IMR-90 (cell line): ENCODE measurements around the gene PIEZO2. TPM values are rescaled to one million over a fixed set of nuclear protein-coding genes. Genes with fewer than 3 reads are reported as not detected.

Experiments
- ATAC-seq: fragments of 200-7000 bp; cut with Tn5 transposase; 2 replicates; pipeline ENCODE4 v1.9.1; 2020; ENCODE audit warnings: low read depth, mild to moderate bottlenecking, moderate library complexity
- BruUV-seq: library from RNA; stranded (reverse); fragments of 400-500 nt; replicated peaks from 2 replicates; lab custom pipeline; 2021; lab: Mats Ljungman, UMichigan
- CTCF ChIA-PET: fragments of 300-600 bp; formaldehyde crosslinking; extraction: SDS; loops from one replicate; lab custom pipeline; 2021; ENCODE audit warnings: antibody characterized with exemption; lab: Yijun Ruan, JAX
- POLR2A ChIA-PET: fragments of 300-600 bp; sonication (Branson Sonifier 250); formaldehyde crosslinking; loops from one replicate; lab custom pipeline; 2022; ENCODE audit warnings: antibody characterized with exemption; ENCODE audit not compliant: unreplicated experiment; lab: Charles Lee
- DNase-seq: peaks from one replicate; pipeline ENCODE4 v3.0.0; 2013
- H2AFZ ChIP-seq: replicated peaks from 2 replicates; pipeline ENCODE3; 2013; ENCODE audit warnings: low read length, mild to moderate bottlenecking; ENCODE audit not compliant: poor library complexity
- H2AK5ac ChIP-seq: 2 replicates; pipeline ENCODE4 v1.6.1; 2013; ENCODE audit warnings: low read depth, low read length, inconsistent platforms
- H2AK9ac ChIP-seq: replicated peaks from 2 replicates; pipeline ENCODE3; 2013; ENCODE audit warnings: mild to moderate bottlenecking, low read depth, low read length, moderate library complexity; ENCODE audit not compliant: poor library complexity
- H2BK120ac ChIP-seq: 2 replicates; pipeline ENCODE4 v1.6.1; 2013; ENCODE audit warnings: low read depth, low read length, inconsistent platforms
- H2BK15ac ChIP-seq: 3 replicates; pipeline ENCODE4 v1.6.1; 2013; ENCODE audit warnings: low read depth, low read length, inconsistent platforms
- H2BK20ac ChIP-seq: 2 replicates; pipeline ENCODE4 v1.6.1; 2013; ENCODE audit warnings: low read depth, mild to moderate bottlenecking, inconsistent platforms, low read length, moderate library complexity
- H2BK5ac ChIP-seq: 2 replicates; pipeline ENCODE4 v1.6.1; 2013; ENCODE audit warnings: mild to moderate bottlenecking, low read depth, low read length, inconsistent platforms; ENCODE audit not compliant: poor library complexity, severe bottlenecking
- H3K14ac ChIP-seq: replicated peaks from 2 replicates; pipeline ENCODE4 v1.6.1; 2013; ENCODE audit warnings: low read depth, low read length, inconsistent platforms
- H3K18ac ChIP-seq: 2 replicates; pipeline ENCODE4 v1.6.1; 2013; ENCODE audit warnings: low read depth, low read length, control low read depth
- H3K23ac ChIP-seq: 2 replicates; pipeline ENCODE4 v1.6.1; 2013; ENCODE audit warnings: low read depth, low read length, inconsistent platforms
- H3K27ac ChIP-seq: 2 replicates; pipeline ENCODE4 v1.5.1; 2013; ENCODE audit warnings: mild to moderate bottlenecking, control low read depth, low read length; ENCODE audit not compliant: insufficient read depth
- H3K27me3 ChIP-seq: 2 replicates; pipeline ENCODE4 v1.6.1; 2013; ENCODE audit warnings: low read length; ENCODE audit not compliant: control insufficient read depth, insufficient read depth
- H3K36me3 ChIP-seq: 2 replicates; pipeline ENCODE4 v1.6.1; 2013; ENCODE audit warnings: low read length, mixed read lengths; ENCODE audit not compliant: control insufficient read depth, insufficient read depth
- H3K4ac ChIP-seq: 2 replicates; pipeline ENCODE4 v1.6.1; 2013; ENCODE audit warnings: low read depth, low read length, inconsistent platforms
- H3K4me1 ChIP-seq: 2 replicates; pipeline ENCODE4 v1.6.1; 2013; ENCODE audit warnings: low read length, mixed read lengths; ENCODE audit not compliant: control insufficient read depth, insufficient read depth
- H3K4me2 ChIP-seq: 2 replicates; pipeline ENCODE4 v1.6.1; 2013; ENCODE audit warnings: low read depth, mild to moderate bottlenecking, control low read depth, low read length, moderate library complexity
- H3K4me3 ChIP-seq: 2 replicates; pipeline ENCODE4 v1.5.1; 2013; ENCODE audit warnings: low read depth, mild to moderate bottlenecking, control low read depth, low read length, moderate library complexity; ENCODE audit not compliant: insufficient read depth
- H3K56ac ChIP-seq: 2 replicates; pipeline ENCODE4 v1.6.1; 2013; ENCODE audit warnings: low read length, inconsistent platforms; ENCODE audit not compliant: insufficient read depth; ENCODE audit errors: extremely low read depth
- H3K79me1 ChIP-seq, 2 experiments: 2 replicates each; pipeline ENCODE4 v1.6.1; 2013; ENCODE audit warnings: low read length in 2 of 2, inconsistent platforms in 1 of 2, low read depth in 1 of 2
- H3K9ac ChIP-seq: 2 replicates; pipeline ENCODE4 v1.6.1; 2013; ENCODE audit warnings: low read depth, low read length, control low read depth
- H3K9me1 ChIP-seq: 2 replicates; pipeline ENCODE4 v1.6.1; 2013; ENCODE audit warnings: low read length, inconsistent platforms; ENCODE audit not compliant: insufficient read depth
- H3K9me3 ChIP-seq: 2 replicates; pipeline ENCODE4 v1.6.1; 2013; ENCODE audit warnings: low read length; ENCODE audit not compliant: control insufficient read depth, insufficient read depth
- H4K20me1 ChIP-seq: 2 replicates; pipeline ENCODE4 v1.6.1; 2013; ENCODE audit warnings: low read length, inconsistent platforms; ENCODE audit not compliant: insufficient read depth
- H4K5ac ChIP-seq: 2 replicates; pipeline ENCODE4 v1.6.1; 2013; ENCODE audit warnings: mild to moderate bottlenecking, low read depth, low read length, control low read depth
- H4K8ac ChIP-seq, 2 experiments: 2 replicates each; pipeline ENCODE4 v1.6.1; 2013; ENCODE audit warnings: low read depth in 2 of 2, low read length in 2 of 2, control low read depth in 1 of 2, inconsistent platforms in 1 of 2
- H4K91ac ChIP-seq: 2 replicates; pipeline ENCODE4 v1.6.1; 2013; ENCODE audit warnings: low read depth, low read length, inconsistent platforms; ENCODE audit not compliant: insufficient read depth
- BHLHE40 ChIP-seq: fragments of 150-350 bp; IDR thresholded peaks from 2 replicates; pipeline ENCODE4 v1.6.1; 2016; ENCODE audit warnings: mild to moderate bottlenecking, low read depth, low read length
- CEBPB ChIP-seq: IDR thresholded peaks from 2 replicates; pipeline ENCODE4 v1.6.1; 2012; ENCODE audit warnings: low read depth, low read length, improper control_type of control experiment
- CHD1 ChIP-seq: IDR thresholded peaks from 2 replicates; pipeline ENCODE4 v1.6.1; 2012; ENCODE audit warnings: low read depth, low read length, improper control_type of control experiment
- CTCF ChIP-seq: conservative IDR thresholded peaks from 2 replicates; pipeline ENCODE4 v1.5.1; 2012; ENCODE audit warnings: mild to moderate bottlenecking, low read depth, low read length, improper control_type of control experiment
- ELK1 ChIP-seq: fragments of 150-350 bp; IDR thresholded peaks from 2 replicates; pipeline ENCODE4 v1.6.1; 2016; ENCODE audit warnings: low read depth, mild to moderate bottlenecking, low read length, moderate library complexity, borderline replicate concordance
- FOS ChIP-seq: fragments of 150-350 bp; IDR thresholded peaks from 2 replicates; pipeline ENCODE4 v1.6.1; 2016; ENCODE audit warnings: low read depth, low read length
- MAFK ChIP-seq: IDR thresholded peaks from 2 replicates; pipeline ENCODE4 v1.6.1; 2012; ENCODE audit warnings: low read depth, low read length, improper control_type of control experiment
- MAZ ChIP-seq: IDR thresholded peaks from 2 replicates; pipeline ENCODE4 v1.6.1; 2012; ENCODE audit warnings: low read depth, mild to moderate bottlenecking, low read length, improper control_type of control experiment, moderate library complexity, borderline replicate concordance
- MXI1 ChIP-seq: IDR thresholded peaks from 2 replicates; pipeline ENCODE4 v1.6.1; 2012; ENCODE audit warnings: low read depth, mild to moderate bottlenecking, low read length, moderate library complexity, borderline replicate concordance
- NFE2L2 ChIP-seq: fragments of 150-350 bp; IDR thresholded peaks from 2 replicates; pipeline ENCODE4 v1.6.1; 2016; ENCODE audit warnings: low read depth, mild to moderate bottlenecking, low read length
- POLR2A ChIP-seq: IDR thresholded peaks from 2 replicates; pipeline ENCODE4 v1.6.1; 2012; ENCODE audit warnings: mild to moderate bottlenecking, low read depth, low read length
- RAD21 ChIP-seq: IDR thresholded peaks from 2 replicates; pipeline ENCODE4 v1.6.1; 2012; ENCODE audit warnings: low read length, improper control_type of control experiment
- RCOR1 ChIP-seq: IDR thresholded peaks from 2 replicates; pipeline ENCODE4 v1.6.1; 2012; ENCODE audit warnings: mild to moderate bottlenecking, low read length, improper control_type of control experiment; ENCODE audit not compliant: insufficient replicate concordance
- RFX5 ChIP-seq: IDR thresholded peaks from 2 replicates; pipeline ENCODE4 v1.8.0; 2012; ENCODE audit warnings: low read depth, mild to moderate bottlenecking, low read length, moderate library complexity
- SMC3 ChIP-seq: fragments of 150-350 bp; IDR thresholded peaks from 2 replicates; pipeline ENCODE4 v1.6.1; 2016; ENCODE audit warnings: low read depth, mild to moderate bottlenecking, antibody characterized with exemption, low read length, moderate library complexity
- WGBS, 2 experiments: methylation state at CpG; one replicate each; pipeline versions ENCODE4 v1.1.5 to v1.1.7; 2013; ENCODE audit warnings: missing lambda C conversion rate in 2 of 2; ENCODE audit not compliant: insufficient read length in 1 of 2; ENCODE audit errors: extremely low coverage in 2 of 2; 5-methylcytosine and 5-hydroxymethylcytosine counted together
- dilution Hi-C: fragments of 300-500 bp; cut with HindIII; formaldehyde crosslinking; loops from one replicate; pipeline ENCODE4 v1.14.3; 2018; ENCODE audit warnings: low sequenced_read_pairs; ENCODE audit not compliant: unreplicated experiment
- in situ Hi-C: fragments of 300-500 bp; cut with MboI; formaldehyde crosslinking; loops from 3 replicates; pipeline ENCODE4 v1.14.3; 2019; ENCODE audit warnings: low sequenced_read_pairs, inconsistent platforms, mixed read lengths
- intact Hi-C: fragments of 100-400 bp; cut with micrococcal nuclease; formaldehyde crosslinking; loops from 2 replicates; pipeline ENCODE4 v1.10.0; 2022
- polyA plus RNA-seq, 3 experiments: library from polyadenylated mRNA; depleted of rRNA; stranded (reverse); fragments of >200 nt; gene quantifications; 2 replicates each; pipeline ENCODE4 v1.2.3, GENCODE V29; 2012; ENCODE audit warnings: low replicate concordance in 1 of 3
- total RNA-seq: library from RNA; depleted of rRNA; stranded (reverse); fragments of >200 nt; gene quantifications from 2 replicates; pipeline ENCODE4 v1.2.3, GENCODE V29; 2012
- TF ChIP-seq, protein P1 (sequence below): fragments of 150-350 bp; IDR thresholded peaks from 2 replicates; pipeline ENCODE4 v1.6.1; 2017; ENCODE audit warnings: mild to moderate bottlenecking, antibody characterized with exemption, low read length, low read depth

The PIEZO2 gene
- total and polyA plus RNA-seq, 2 of the 4 experiments (the other 2 are of a cell fraction) = 2.4 to 4.1 TPM

DNA sequence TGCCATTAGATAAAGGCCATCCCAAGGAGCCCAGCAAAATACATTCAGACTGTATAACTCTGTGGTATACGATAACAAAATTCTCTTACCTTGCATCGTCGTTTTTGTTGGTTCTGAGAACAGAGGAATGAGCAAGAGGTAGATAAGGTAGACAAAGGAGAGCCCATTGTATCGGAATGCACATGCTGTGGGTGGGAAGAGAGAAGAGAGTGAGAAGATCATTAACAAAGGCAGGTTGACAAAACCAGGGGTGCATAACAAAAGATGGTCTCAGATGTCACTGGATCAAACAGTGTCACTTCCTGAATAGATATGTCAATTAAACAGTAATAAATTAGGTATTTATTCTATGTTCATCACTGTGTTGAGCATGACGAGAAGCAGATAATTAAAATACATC lies 83.3 kb downstream of the PIEZO2 start:
- H4K5ac ChIP-seq = no peak overlapping the region
- intact Hi-C loops (no loop called here), dilution Hi-C loops (no loop called here), in situ Hi-C loops (no loop called here)
- H3K27me3 ChIP-seq = no peaks in the 10 kb centered on the region
- no peak overlapping the region for H4K91ac ChIP-seq
- CTCF ChIA-PET = no interaction called here
- peaks cover 7% of the 10 kb centered on the region for H3K9me1 ChIP-seq
- no CpG with 5 or more reads among the region's 5 CpGs for WGBS, 2 experiments
- POLR2A ChIA-PET = no interaction called here
- BruUV-seq = no TSS peak
- no peak overlapping the region for H3K56ac ChIP-seq
- no peak overlapping the region for H3K14ac ChIP-seq
- no peak overlapping the region for H2BK5ac ChIP-seq
- H2BK20ac ChIP-seq = no peak overlapping the region
- DNase-seq = no peak
- no peak overlapping the region for H4K8ac ChIP-seq
- TF ChIP-seq POLR2A (no peak), BHLHE40 (no peak), CTCF (no peak), NFE2L2 (no peak), ELK1 (no peak), MAFK (no peak), FOS (no peak), CEBPB (no peak), RFX5 (no peak), CHD1 (no peak), MXI1 (no peak), RAD21 (no peak), MAZ (no peak), RCOR1 (no peak), SMC3 (no peak)
- TF ChIP-seq, protein P1, sequence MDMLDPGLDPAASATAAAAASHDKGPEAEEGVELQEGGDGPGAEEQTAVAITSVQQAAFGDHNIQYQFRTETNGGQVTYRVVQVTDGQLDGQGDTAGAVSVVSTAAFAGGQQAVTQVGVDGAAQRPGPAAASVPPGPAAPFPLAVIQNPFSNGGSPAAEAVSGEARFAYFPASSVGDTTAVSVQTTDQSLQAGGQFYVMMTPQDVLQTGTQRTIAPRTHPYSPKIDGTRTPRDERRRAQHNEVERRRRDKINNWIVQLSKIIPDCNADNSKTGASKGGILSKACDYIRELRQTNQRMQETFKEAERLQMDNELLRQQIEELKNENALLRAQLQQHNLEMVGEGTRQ = no peak
- no peak overlapping the region for H3K23ac ChIP-seq
- no peak overlapping the region for H2AK5ac ChIP-seq
- H4K20me1 ChIP-seq = 0 out of 2 replicates have a peak, but pooled peaks cover 3% of the 10 kb centered on the region
- H3K4ac ChIP-seq = no peak overlapping the region
- H2BK120ac ChIP-seq = no peak overlapping the region
- no peak overlapping the region for H3K27ac ChIP-seq
- H3K18ac ChIP-seq = no peak overlapping the region
- no peak overlapping the region for H2BK15ac ChIP-seq
- no peak overlapping the region for H3K4me2 ChIP-seq
- H3K9me3 ChIP-seq = no peaks in the 10 kb centered on the region
- H3K9ac ChIP-seq = no peak overlapping the region
- H3K4me1 ChIP-seq = peaks cover 5% of the 10 kb centered on the region
- no peaks in the 10 kb centered on the region for H3K36me3 ChIP-seq
- no peak overlapping the region for H2AK9ac ChIP-seq
- no peak overlapping the region for H2AFZ ChIP-seq
- no peak for ATAC-seq
- H3K4me3 ChIP-seq = no peak overlapping the region
- H3K79me1 ChIP-seq = 0 out of 4 replicates have a peak, but pooled peaks cover 0 to 2% of the 10 kb centered on the region in 2 experiments
